ES-I3 (cell line): ENCODE measurements around the gene OPRD1.
"Not testable (repeated sequence)": the region's sequence is repeated elsewhere in the genome, so short reads cannot be mapped to it uniquely, and the experiment has no call there.

ENCODE experiments used
- H3K36me3 ChIP-seq: 2 replicates; pipeline ENCODE4 v1.6.1; 2013; ENCODE audit warnings: mild to moderate bottlenecking, low read length, control low read depth, moderate library complexity; ENCODE audit not compliant: insufficient read depth
- H3K4me1 ChIP-seq: 2 replicates; pipeline ENCODE4 v1.6.1; 2013; ENCODE audit warnings: mild to moderate bottlenecking, control low read depth, low read length; ENCODE audit not compliant: insufficient read depth
- H3K9ac ChIP-seq: 2 replicates; pipeline ENCODE4 v1.6.1; 2013; ENCODE audit warnings: low read depth, mild to moderate bottlenecking, low read length, moderate library complexity
- H3K9me3 ChIP-seq: 2 replicates; pipeline ENCODE4 v1.6.1; 2013; ENCODE audit warnings: mild to moderate bottlenecking, low read length, moderate library complexity; ENCODE audit not compliant: control insufficient read depth, insufficient read depth

The OPRD1 gene

DNA sequence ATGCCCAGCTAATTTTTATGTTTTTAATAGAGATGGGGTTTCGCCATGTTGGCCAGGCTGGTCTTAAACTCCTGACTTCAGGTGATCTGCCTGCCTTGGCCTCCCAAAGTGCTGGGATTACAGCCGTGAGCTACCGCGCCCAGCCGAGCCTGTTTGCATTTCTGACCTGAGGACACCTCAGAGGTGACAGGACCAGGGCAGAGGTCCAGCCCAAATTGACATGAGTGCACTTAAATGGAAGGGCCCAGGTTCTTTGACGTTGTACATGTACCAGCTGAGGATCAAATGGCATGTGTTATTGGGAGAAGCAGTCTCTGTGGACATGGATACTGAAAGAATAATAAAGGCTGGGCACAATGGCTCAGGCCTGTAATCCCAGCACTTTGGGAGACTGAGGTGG is 35.2 kb downstream of the OPRD1 start:
- not testable (repeated sequence) for H3K9ac ChIP-seq, H3K36me3 ChIP-seq, H3K4me1 ChIP-seq, H3K9me3 ChIP-seq

DNA sequence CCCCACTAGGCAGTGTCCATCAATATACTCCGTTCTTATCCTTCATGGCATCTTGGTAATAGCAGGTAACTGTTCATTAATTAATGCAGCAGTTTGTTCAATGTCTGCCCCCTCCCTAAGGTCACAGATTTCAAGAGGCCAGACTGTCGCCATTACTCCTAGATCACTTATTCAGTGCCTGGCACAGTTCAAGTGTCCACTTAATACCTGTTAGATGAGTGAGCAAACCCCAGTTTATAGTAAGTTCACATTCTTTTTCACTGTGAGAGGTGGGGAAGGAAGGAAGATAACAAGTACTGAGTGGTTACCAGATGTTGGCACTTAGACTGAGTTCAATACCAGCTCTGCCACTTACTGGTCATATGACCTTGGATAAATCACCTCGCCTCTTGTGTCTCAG is 36.4 kb downstream of the OPRD1 start:
- Histone ChIP-seq H3K9ac (no peak overlapping the region), H3K4me1 (peaks cover 5% of the 10 kb centered on the region; the same call in 1 of the 2 replicates), H3K36me3 (no peaks in the 10 kb centered on the region), H3K9me3 (no peaks in the 10 kb centered on the region)

DNA sequence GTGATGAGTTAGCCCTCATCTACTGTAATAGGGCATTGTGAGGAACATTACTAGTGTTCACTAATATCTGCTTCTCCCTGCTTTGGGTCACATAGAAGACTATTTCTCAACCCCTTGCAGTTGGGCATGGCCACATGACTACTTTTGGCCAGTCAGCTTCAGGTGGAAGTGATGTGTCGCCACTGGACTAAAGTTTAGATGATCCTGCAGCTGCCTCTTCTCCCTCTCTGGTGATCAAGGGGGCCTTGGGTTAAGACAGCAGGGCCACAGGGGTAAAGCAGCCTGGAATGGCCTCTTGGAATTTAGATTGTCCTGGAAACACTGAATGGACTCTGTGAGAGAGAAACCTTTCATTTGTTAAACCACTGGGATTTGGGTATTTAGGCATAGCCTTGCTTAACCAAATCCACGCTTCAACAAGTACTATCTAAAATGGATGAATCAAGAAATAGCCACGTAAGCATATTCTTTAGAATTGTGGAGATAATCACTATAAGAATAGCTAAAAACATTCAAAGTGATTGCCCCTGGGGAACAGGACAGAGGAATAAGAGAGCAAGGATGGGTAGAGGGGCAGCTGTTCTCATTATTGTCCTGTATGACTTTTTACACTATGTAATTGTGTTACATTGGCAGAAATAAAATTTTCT is 41.2 kb downstream of the OPRD1 start:
- Histone ChIP-seq H3K4me1 (no peaks in the 10 kb centered on the region; the same call in 1 of the 2 replicates), H3K9me3 (no peaks in the 10 kb centered on the region), H3K9ac (no peak overlapping the region), H3K36me3 (no peaks in the 10 kb centered on the region)

DNA sequence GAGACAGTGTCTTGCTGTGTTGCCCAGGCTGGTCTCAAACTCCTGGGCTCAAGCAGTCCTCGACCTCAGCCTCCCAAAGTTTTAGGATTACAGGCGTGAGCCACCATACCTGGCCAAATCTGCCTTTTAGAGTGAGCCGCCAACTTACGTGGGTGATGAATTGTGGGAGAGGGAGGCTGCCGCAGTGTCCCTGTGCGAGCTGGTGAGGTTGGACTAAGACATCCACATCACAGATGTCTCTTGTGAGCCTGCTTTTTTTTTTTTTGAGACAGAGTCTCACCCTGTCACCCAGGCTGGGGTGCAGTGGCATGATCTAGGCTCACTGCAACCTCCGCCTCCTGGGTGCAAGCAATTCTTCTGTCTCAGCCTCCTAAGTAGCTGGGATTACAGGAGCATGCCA is 42.4 kb downstream of the OPRD1 start:
- not testable (repeated sequence) for H3K4me1 ChIP-seq, H3K36me3 ChIP-seq, H3K9me3 ChIP-seq, H3K9ac ChIP-seq

DNA sequence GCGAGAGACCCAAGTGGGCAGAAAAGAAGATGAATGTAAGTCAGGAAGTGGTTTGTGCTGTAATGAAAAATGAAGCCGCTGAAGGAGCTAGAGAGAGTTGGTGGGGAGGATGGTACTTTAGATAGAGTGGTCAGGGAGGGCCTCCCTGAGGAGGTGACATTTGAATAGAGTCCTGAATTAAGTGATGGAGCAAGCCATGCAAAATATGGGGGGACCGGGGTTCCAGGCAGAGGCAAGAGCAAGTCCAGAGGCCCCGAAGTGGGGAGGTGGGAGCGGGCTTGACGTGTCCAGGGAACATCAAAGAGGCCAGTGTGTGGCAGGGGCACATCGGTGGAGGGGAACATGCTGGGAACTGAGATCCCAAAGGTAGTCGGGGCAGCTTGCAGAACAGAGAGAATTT is 43.1 kb downstream of the OPRD1 start:
- Histone ChIP-seq H3K4me1 (no peaks in the 10 kb centered on the region; the same call in 1 of the 2 replicates), H3K9ac (no peak overlapping the region), H3K9me3 (no peaks in the 10 kb centered on the region), H3K36me3 (no peaks in the 10 kb centered on the region)

DNA sequence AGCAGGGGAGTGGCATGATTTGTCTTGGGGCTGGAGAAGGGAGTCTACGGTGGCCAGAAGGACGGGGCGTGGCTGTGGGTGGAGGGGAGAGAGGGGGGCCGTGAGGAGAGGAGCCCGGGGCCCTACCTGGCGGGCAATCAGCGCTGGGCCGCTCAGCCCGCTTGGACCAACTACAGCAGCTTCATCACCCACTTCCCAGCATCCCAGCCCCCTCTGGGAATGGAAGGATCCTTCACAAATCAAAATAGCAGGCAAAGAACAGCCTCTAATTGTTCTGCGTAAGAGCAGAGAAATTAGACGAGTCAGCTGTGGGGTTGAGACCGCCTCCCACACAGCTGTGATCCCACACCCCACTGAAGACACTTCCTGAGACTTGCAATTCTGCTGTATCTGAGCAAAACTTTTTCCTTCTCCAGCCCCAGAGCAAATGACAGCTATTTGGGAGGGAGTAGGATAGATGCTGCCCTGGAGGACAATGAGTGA is 43.5 kb downstream of the OPRD1 start:
- Histone ChIP-seq H3K4me1 (no peaks in the 10 kb centered on the region; the same call in 1 of the 2 replicates), H3K9me3 (no peaks in the 10 kb centered on the region), H3K36me3 (no peaks in the 10 kb centered on the region), H3K9ac (no peak overlapping the region)

DNA sequence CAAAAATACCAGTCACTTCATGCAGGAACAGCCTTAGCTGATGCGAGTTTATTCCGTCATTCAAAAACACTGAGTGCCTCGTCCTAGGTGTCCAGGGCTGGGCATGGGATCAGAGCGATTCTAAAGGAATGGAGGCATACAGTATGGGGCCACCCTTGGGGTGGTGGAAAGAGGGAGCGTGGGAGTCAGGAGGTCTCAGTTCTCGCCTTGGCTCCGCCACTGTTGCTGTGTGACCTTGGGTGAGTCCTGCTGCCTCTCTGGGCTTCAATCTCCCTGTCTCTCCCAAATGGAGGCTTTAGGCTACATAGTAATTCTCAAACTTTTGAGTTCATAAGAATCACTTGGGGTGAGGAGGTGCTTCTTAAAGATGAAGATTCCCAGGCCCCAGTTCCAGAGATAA is 44.0 kb downstream of the OPRD1 start:
- Histone ChIP-seq H3K4me1 (no peaks in the 10 kb centered on the region; the same call in 1 of the 2 replicates), H3K36me3 (no peaks in the 10 kb centered on the region), H3K9ac (no peak overlapping the region), H3K9me3 (no peaks in the 10 kb centered on the region)

DNA sequence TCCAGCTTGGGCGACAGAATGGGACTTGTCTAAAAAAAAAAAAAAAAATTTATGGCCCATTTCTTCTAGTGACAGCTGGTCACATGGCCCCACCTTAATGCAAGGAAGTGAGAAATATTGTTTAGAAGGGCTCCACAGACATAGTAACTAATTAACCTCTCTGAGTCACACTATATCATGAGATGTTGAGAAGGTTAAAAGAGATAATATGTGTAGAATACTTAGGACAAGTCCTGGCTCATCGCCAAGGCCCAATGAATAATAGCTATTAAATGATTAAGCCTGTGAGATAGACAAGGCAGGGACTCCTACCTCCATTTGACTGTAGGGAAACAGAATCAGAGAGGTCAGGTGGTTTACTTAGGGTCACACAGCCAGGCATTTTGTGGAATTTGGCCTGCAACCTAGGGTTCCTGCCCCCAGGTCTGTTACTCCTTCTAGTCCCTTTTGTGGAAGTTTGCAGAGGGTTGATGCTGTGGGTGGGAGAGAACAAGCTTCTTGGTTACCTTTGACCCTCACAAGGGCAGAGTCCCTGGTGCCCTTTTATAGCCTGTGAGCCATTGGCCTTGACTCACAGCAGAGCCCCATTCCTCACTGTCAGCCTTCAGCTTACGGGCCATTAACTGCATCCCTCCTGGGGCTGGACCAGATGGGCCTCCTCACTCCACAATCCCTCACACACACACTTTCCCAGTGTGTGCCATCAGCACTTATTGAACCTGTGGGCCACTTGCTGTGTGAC is 48.5 kb downstream of the OPRD1 start:
- Histone ChIP-seq H3K4me1 (no peaks in the 10 kb centered on the region; the same call in 1 of the 2 replicates), H3K9me3 (no peaks in the 10 kb centered on the region), H3K36me3 (no peaks in the 10 kb centered on the region), H3K9ac (no peak overlapping the region)

DNA sequence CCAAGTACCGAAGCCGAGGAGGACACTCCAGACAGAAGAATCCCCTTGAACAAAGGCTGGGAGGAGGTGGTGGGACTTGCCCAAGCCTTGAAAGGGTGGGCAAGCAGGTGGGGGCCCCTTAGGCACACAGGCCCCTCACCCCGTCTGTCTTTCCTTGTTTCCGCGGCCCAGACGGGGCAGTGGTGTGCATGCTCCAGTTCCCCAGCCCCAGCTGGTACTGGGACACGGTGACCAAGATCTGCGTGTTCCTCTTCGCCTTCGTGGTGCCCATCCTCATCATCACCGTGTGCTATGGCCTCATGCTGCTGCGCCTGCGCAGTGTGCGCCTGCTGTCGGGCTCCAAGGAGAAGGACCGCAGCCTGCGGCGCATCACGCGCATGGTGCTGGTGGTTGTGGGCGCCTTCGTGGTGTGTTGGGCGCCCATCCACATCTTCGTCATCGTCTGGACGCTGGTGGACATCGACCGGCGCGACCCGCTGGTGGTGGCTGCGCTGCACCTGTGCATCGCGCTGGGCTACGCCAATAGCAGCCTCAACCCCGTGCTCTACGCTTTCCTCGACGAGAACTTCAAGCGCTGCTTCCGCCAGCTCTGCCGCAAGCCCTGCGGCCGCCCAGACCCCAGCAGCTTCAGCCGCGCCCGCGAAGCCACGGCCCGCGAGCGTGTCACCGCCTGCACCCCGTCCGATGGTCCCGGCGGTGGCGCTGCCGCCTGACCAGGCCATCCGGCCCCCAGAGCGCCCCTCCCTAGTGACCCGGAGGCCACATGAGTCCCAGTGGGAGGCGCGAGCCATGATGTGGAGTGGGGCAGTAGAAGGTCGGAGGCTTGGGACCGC is 50.8 kb downstream of the OPRD1 start:
- no peaks in the 10 kb centered on the region for H3K9me3 ChIP-seq
- H3K4me1 ChIP-seq: no peaks in the 10 kb centered on the region
- no peaks in the 10 kb centered on the region for H3K36me3 ChIP-seq
- H3K9ac ChIP-seq: no peak overlapping the region

DNA sequence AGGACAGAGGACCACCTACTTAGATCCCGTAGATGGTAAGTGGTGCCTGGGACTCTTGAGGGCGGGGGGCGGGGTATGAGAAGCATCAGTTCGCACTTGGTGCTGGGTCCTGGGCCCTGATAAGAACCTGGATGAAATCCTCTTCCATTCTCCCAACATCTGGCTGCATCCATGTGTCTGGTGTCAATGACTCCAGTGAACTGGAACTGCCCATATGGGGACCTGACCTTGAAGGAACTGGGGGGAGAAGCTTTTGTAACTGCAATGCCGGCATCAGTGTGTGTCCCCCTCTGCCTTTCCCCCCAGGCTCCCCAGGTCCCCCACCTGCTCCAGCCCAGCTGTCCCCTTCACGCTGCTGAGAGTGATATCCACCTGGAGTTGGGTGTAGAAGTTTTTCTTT is 52.7 kb downstream of the OPRD1 start:
- Histone ChIP-seq H3K9ac (no peak overlapping the region), H3K4me1 (no peaks in the 10 kb centered on the region), H3K36me3 (no peaks in the 10 kb centered on the region), H3K9me3 (no peaks in the 10 kb centered on the region)

DNA sequence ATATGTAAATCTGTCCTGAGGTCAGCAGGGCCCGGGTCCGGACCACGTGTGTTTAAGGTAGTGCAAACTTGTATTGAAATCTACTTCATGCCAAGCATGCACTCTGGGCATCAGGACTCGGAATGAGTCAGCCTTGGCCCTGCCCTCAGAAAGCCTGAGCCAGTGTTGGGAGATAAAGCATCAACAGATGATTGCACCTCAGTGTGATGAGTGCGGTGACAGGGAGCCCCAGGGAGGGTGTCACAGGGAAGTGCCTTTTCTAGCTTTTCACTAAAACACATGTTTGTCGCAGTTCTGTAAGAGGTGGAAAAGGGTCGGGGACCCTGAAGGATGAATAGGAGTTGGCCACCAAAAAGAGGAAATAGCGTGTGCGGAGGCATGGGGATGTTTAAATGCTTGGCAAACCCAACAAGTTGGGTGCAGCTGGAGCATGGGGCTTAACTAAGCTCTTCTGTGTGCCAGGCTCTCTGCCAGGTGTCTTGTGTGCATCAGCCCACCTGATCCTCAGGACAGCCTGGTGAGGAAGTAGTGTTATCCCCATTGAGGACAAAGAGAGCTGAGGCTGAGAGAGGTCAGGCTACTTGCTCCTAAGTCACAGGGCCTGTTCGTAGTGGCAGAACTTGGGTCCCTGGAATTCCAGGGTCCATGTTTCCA is 54.2 kb downstream of the OPRD1 start:
- H3K4me1 ChIP-seq: no peaks in the 10 kb centered on the region
- no peaks in the 10 kb centered on the region for H3K9me3 ChIP-seq
- H3K9ac ChIP-seq: no peak overlapping the region
- no peaks in the 10 kb centered on the region for H3K36me3 ChIP-seq

DNA sequence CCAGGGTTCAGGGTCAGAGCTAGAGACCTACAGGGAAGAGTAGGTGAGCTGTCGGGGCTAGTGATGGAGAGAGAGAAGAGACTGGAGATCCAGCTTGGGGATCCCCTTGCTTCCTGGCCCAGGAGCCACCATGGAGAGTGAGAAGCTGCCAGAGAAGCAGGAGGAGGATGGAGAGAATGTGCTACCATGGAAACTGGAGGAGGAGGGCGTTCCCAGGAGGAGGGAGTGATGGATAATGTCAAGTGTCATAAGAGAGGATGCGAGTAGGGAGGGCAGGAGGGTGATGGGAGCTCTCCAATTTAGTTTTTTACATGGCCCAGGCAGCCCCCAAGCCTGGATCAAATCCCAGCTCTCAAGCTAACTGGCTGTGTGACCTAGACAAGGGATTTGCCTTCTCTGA is 55.9 kb downstream of the OPRD1 start:
- Histone ChIP-seq H3K36me3 (no peaks in the 10 kb centered on the region), H3K9me3 (no peaks in the 10 kb centered on the region), H3K4me1 (no peaks in the 10 kb centered on the region), H3K9ac (no peak overlapping the region)

DNA sequence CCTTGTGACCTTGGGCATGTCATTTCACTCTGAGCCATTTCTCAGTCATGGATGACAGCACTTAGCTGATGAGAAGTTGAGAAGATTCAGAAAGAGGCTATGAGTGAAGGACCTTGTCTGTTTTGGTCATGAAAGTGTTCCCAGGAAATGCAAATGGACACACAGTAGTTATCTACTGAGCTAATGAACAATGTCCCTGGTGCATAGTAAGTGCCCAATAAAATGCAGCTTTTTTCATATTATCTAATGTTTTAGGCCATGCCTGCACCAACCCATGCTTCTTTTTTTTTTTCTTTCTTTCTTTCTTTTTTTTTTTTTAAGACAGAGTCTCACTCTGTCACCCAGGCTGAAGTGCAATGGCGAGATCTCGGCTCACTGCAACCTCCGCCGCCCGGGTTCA is 58.0 kb downstream of the OPRD1 start:
- Histone ChIP-seq H3K9ac (no peak overlapping the region), H3K9me3 (no peaks in the 10 kb centered on the region), H3K36me3 (no peaks in the 10 kb centered on the region), H3K4me1 (no peaks in the 10 kb centered on the region)
